HG02610 (cell line): ENCODE measurements around the gene HSD11B2.

Experiments used
- ATAC-seq: cut with Tn5 transposase; IDR thresholded peaks from one replicate; pipeline ENCODE4 v1.9.1; 2021; ENCODE audit warnings: mild to moderate bottlenecking, moderate library complexity; ENCODE audit not compliant: unreplicated experiment

Gene HSD11B2

GRCh38 chr16:67431775-67432505 is 1.0 kb downstream of the HSD11B2 start:
- no peak for ATAC-seq

- ATAC-seq, result no peak
These were observed 1.6 kb downstream of the HSD11B2 start for GRCh38 chr16:67432506-67432890.

GRCh38 chr16:67433131-67433719 is 2.3 kb downstream of the HSD11B2 start:
- ATAC-seq, result no peak

- ATAC-seq, result no peak
These were observed 4.8 kb downstream of the HSD11B2 start for GRCh38 chr16:67435758-67436164.

GRCh38 chr16:67436640-67437193 is 5.8 kb downstream of the HSD11B2 start:
- no peak for ATAC-seq

- peak; percentile 32 for ATAC-seq
These were observed 6.6 kb downstream of the HSD11B2 start for GRCh38 chr16:67437513-67437912.

- ATAC-seq, result no peak
These were observed 7.3 kb downstream of the HSD11B2 start for GRCh38 chr16:67438098-67438791.

- no peak for ATAC-seq
These were observed 8.0 kb downstream of the HSD11B2 start for GRCh38 chr16:67438824-67439393.

- no peak for ATAC-seq
These were observed 10.4 kb downstream of the HSD11B2 start for GRCh38 chr16:67441271-67441753.

GRCh38 chr16:67441907-67442306 is 11.0 kb downstream of the HSD11B2 start:
- no peak for ATAC-seq

- ATAC-seq, result no peak
These were observed 11.8 kb downstream of the HSD11B2 start for GRCh38 chr16:67442581-67443255.

GRCh38 chr16:67443265-67443664 is 12.3 kb downstream of the HSD11B2 start:
- no peak for ATAC-seq

GRCh38 chr16:67444259-67445125 is 13.6 kb downstream of the HSD11B2 start:
- no peak for ATAC-seq

GRCh38 chr16:67445126-67445426 is 14.2 kb downstream of the HSD11B2 start:
- ATAC-seq, result no peak

GRCh38 chr16:67445441-67445912 is 14.6 kb downstream of the HSD11B2 start:
- ATAC-seq, result no peak

GRCh38 chr16:67445913-67446907 is 15.3 kb downstream of the HSD11B2 start:
- no peak for ATAC-seq

GRCh38 chr16:67446968-67447507 is 16.1 kb downstream of the HSD11B2 start:
- ATAC-seq, result no peak

- no peak for ATAC-seq
These were observed 16.7 kb downstream of the HSD11B2 start for GRCh38 chr16:67447508-67448076.
